Neural cell (in vitro differentiated cells): ENCODE data around the gene SELENON. TPM values are rescaled to one million over a fixed set of nuclear protein-coding genes. Genes with fewer than 3 reads are reported as not detected.

Experiments
- H2AFZ ChIP-seq: fragments of 200-600, 300-800 bp; sonication (generic), shearing (Covaris generic); 2 replicates; pipeline ENCODE4 v1.6.0; 2014; ENCODE audit warnings: low read depth, mild to moderate bottlenecking, antibody characterized with exemption, low read length, moderate library complexity
- H3F3A ChIP-seq: fragments of 200-600 bp; shearing (Covaris generic); 2 replicates; pipeline ENCODE4 v1.6.1; 2016; ENCODE audit warnings: mild to moderate bottlenecking, moderate library complexity, mixed read lengths, antibody characterized with exemption, low read length; ENCODE audit not compliant: insufficient read depth, poor library complexity, severe bottlenecking
- H3K27ac ChIP-seq: fragments of 200-600, 300-800 bp; sonication (generic), shearing (Covaris generic); 2 replicates; pipeline ENCODE4 v1.5.1; 2014; ENCODE audit warnings: mild to moderate bottlenecking, low read length, moderate library complexity
- H3K27me3 ChIP-seq: fragments of 300-800, 200-600 bp; sonication (generic), shearing (Covaris generic); 2 replicates; pipeline ENCODE4 v1.6.0; 2014; ENCODE audit warnings: mild to moderate bottlenecking, low read depth, low read length, moderate library complexity; ENCODE audit not compliant: insufficient read depth
- H3K36me3 ChIP-seq: fragments of 300-800, 200-600 bp; sonication (generic), shearing (Covaris generic); 2 replicates; pipeline ENCODE4 v1.5.1; 2014; ENCODE audit warnings: mild to moderate bottlenecking, antibody characterized with exemption, low read length, moderate library complexity; ENCODE audit not compliant: insufficient read depth
- H3K4me2 ChIP-seq: fragments of 300-800, 200-600 bp; sonication (generic), shearing (Covaris generic); 2 replicates; pipeline ENCODE4 v1.6.0; 2014; ENCODE audit warnings: mild to moderate bottlenecking, low read length
- H3K4me3 ChIP-seq: fragments of 300-800, 200-600 bp; sonication (generic), shearing (Covaris generic); 2 replicates; pipeline ENCODE4 v1.5.1; 2014; ENCODE audit warnings: mild to moderate bottlenecking, low read length, moderate library complexity
- H3K79me2 ChIP-seq: fragments of 200-600 bp; shearing (Covaris generic); replicated peaks from 2 replicates; pipeline ENCODE4 v1.6.0; 2014; ENCODE audit warnings: mild to moderate bottlenecking, low read length, moderate library complexity; ENCODE audit not compliant: insufficient read depth
- H3K9ac ChIP-seq: fragments of 300-800, 200-600 bp; sonication (generic), shearing (Covaris generic); 2 replicates; pipeline ENCODE4 v1.6.1; 2016; ENCODE audit warnings: mild to moderate bottlenecking, low read length, mixed read lengths
- H3K9me2 ChIP-seq: fragments of 200-600 bp; shearing (Covaris generic); 2 replicates; pipeline ENCODE4 v1.6.1; 2016; ENCODE audit warnings: mild to moderate bottlenecking, low read length, mixed read lengths; ENCODE audit not compliant: insufficient read depth
- H3K9me3 ChIP-seq: fragments of 200-600, 300-800 bp; sonication (generic), shearing (Covaris generic); 2 replicates; pipeline ENCODE4 v1.6.1; 2016; ENCODE audit warnings: mild to moderate bottlenecking, mixed run types, low read length, moderate library complexity, mixed read lengths
- H4K20me1 ChIP-seq: fragments of 200-600 bp; shearing (Covaris generic); 2 replicates; pipeline ENCODE4 v1.6.1; 2016; ENCODE audit warnings: mild to moderate bottlenecking, mixed run types; ENCODE audit not compliant: insufficient read depth
- CTCF ChIP-seq: fragments of 450-650 bp; IDR thresholded peaks from 2 replicates; pipeline ENCODE4 v1.5.1; 2014; ENCODE audit warnings: antibody characterized with exemption, mild to moderate bottlenecking, moderate library complexity; ENCODE audit not compliant: poor library complexity, severe bottlenecking
- EP300 ChIP-seq: fragments of 450-650 bp; conservative IDR thresholded peaks from 2 replicates; pipeline ENCODE4 v1.6.1; 2014; ENCODE audit warnings: antibody characterized with exemption, mild to moderate bottlenecking, moderate library complexity; ENCODE audit not compliant: poor library complexity, severe bottlenecking
- EZH2 ChIP-seq: fragments of 200-600, 300-800 bp; shearing (Covaris generic), sonication (generic); IDR thresholded peaks from 2 replicates; pipeline ENCODE4 v1.6.1; 2014; ENCODE audit warnings: antibody characterized with exemption, low read length, borderline replicate concordance, mild to moderate bottlenecking; ENCODE audit not compliant: insufficient read depth, poor library complexity, severe bottlenecking
- MXI1 ChIP-seq: fragments of 450-650 bp; conservative IDR thresholded peaks from 2 replicates; pipeline ENCODE4 v1.6.1; 2014; ENCODE audit warnings: antibody characterized with exemption, mild to moderate bottlenecking; ENCODE audit not compliant: poor library complexity, severe bottlenecking
- POLR2AphosphoS5 ChIP-seq: IDR thresholded peaks from 2 replicates; pipeline ENCODE4 v1.6.1; 2012
- RAD21 ChIP-seq: fragments of 450-650 bp; conservative IDR thresholded peaks from 2 replicates; pipeline ENCODE4 v1.6.1; 2014; ENCODE audit warnings: antibody characterized with exemption, mild to moderate bottlenecking, moderate library complexity
- REST ChIP-seq: IDR thresholded peaks from 2 replicates; pipeline ENCODE4 v1.6.1; 2012; ENCODE audit warnings: borderline replicate concordance
- SMC3 ChIP-seq: fragments of 450-650 bp; conservative IDR thresholded peaks from 2 replicates; pipeline ENCODE4 v1.6.1; 2014; ENCODE audit warnings: antibody characterized with exemption, mild to moderate bottlenecking, moderate library complexity; ENCODE audit not compliant: poor library complexity
- TAF1 ChIP-seq: IDR thresholded peaks from 2 replicates; pipeline ENCODE4 v1.6.1; 2012; ENCODE audit warnings: low read depth
- polyA plus RNA-seq: library from polyadenylated mRNA; depleted of rRNA; stranded (reverse); fragments of >200 nt; gene quantifications from 2 replicates; pipeline ENCODE4 v1.2.3, GENCODE V29; 2014

SELENON gene
- polyA plus RNA-seq, 1 donor from 2014 or later: 6.5 TPM

GRCh38 chr1:25774206-25774803 lies 25.7 kb upstream of the SELENON start:
- Histone ChIP-seq H3K27me3 (no peaks in the 10 kb centered on the region), H3K4me3 (no peak overlapping the region), H3F3A (no peaks in the 10 kb centered on the region), H4K20me1 (no peaks in the 10 kb centered on the region), H3K79me2 (no peaks in the 10 kb centered on the region), H2AFZ (no peak overlapping the region), H3K9me2 (no peaks in the 10 kb centered on the region), H3K9me3 (no peaks in the 10 kb centered on the region), H3K4me2 (no peak overlapping the region), H3K36me3 (no peaks in the 10 kb centered on the region), H3K27ac (no peak overlapping the region), H3K9ac (no peak overlapping the region)
- TF ChIP-seq MXI1: no peak
- no peak for TF ChIP-seq TAF1
- TF ChIP-seq SMC3: no peak
- no peak for TF ChIP-seq REST
- TF ChIP-seq EZH2: no peak
- TF ChIP-seq CTCF: no peak
- TF ChIP-seq EP300: no peak
- no peak for TF ChIP-seq POLR2AphosphoS5
- TF ChIP-seq RAD21: no peak

GRCh38 chr1:25774921-25775771 lies 24.8 kb upstream of the SELENON start:
- no peak overlapping the region for H3K4me2 ChIP-seq
- no peaks in the 10 kb centered on the region for H3K79me2 ChIP-seq
- no peaks in the 10 kb centered on the region for H3F3A ChIP-seq
- no peaks in the 10 kb centered on the region for H3K9me2 ChIP-seq
- H4K20me1 ChIP-seq: no peaks in the 10 kb centered on the region
- no peaks in the 10 kb centered on the region for H3K27me3 ChIP-seq
- H3K4me3 ChIP-seq: no peak overlapping the region
- H3K27ac ChIP-seq: no peak overlapping the region
- H3K9me3 ChIP-seq: no peaks in the 10 kb centered on the region
- H3K36me3 ChIP-seq: no peaks in the 10 kb centered on the region
- H2AFZ ChIP-seq: no peak overlapping the region
- H3K9ac ChIP-seq: no peak overlapping the region
- TF ChIP-seq MXI1 (no peak), EP300 (no peak), REST (no peak), SMC3 (no peak), POLR2AphosphoS5 (no peak)
